NCI-H748 (cell line): Measurements from ENCODE around the gene PAK5.
A peak's percentile ranks its signal among the peaks of the same experiment; 100 is the strongest.

Experiments
- DNase-seq: peaks from one replicate; lab custom pipeline; 2025; ENCODE audit not compliant: unreplicated experiment; lab: John Stamatoyannopoulos, UW

Gene PAK5

GRCh38 chr20:9792674-9793073 lies 46.2 kb downstream of the PAK5 start:
- no peak for DNase-seq

DNA sequence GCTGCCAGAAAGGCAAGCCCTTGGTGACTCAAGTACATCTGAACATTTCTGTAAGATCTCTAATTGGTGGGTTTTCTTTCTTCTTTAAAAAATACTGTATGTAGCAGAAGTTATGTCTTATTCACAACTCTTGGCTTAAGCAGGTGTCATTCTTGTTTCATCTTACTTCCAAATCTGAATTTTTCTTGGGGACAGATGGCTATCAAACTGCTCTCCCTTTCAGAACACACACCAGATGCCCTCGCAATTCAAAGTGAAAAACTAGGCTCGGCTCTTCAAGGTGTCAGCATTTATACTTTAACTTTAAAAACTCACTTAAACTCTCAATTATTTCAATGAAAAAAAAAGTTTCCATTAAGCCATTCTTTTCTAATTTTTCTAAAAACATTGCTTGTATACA lies 49.7 kb downstream of the PAK5 start:
- DNase-seq: no peak

- DNase-seq: no peak
Measured at GRCh38 chr20:9775176-9775575, 63.7 kb downstream of the PAK5 start.

GRCh38 chr20:9769954-9770353 lies 68.9 kb downstream of the PAK5 start:
- no peak for DNase-seq

GRCh38 chr20:9761476-9761875 lies 77.4 kb downstream of the PAK5 start:
- no peak for DNase-seq

DNA sequence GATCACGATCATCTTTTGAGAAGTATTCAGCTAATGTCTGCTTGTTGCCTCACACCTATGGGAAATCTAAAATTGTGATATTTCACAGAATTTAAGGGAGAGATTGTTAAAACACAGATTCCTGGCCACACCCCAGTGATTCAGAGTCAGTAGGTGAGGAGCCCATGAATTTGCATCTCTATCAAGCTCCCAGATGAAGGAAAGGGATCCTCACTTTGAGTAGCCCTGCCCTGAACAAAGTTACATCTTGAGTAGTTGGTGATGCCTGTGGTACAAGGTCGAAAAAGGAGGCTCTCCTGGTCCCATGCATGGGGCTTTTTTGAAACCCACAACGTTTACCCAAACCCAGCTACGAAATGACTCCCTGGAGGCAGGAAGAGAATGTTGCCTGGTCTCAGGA lies 79.5 kb downstream of the PAK5 start:
- DNase-seq: no peak

DNA sequence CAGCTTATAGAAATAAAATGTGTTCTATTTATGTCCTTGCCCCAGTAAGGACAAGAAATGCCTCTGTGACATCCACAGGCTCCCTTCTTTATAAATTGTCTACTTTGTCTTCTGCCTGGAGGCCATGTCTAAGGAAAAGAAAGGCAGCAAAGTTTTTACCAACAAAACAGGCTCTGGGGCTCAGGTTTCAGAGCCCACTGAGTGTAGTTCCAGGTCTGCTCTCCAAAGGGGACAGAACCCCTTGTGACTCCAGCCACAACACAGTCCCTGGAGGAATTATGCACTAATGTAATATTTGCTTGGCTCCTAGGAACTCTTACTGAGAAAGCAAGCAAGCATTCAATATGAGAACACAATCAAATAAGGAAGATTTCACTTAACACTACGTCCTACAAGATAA lies 80.1 kb downstream of the PAK5 start:
- no peak for DNase-seq

- no peak for DNase-seq
Measured at GRCh38 chr20:9756660-9757059, 82.2 kb downstream of the PAK5 start.

GRCh38 chr20:9755301-9755700 lies 83.6 kb downstream of the PAK5 start:
- no peak for DNase-seq

DNA sequence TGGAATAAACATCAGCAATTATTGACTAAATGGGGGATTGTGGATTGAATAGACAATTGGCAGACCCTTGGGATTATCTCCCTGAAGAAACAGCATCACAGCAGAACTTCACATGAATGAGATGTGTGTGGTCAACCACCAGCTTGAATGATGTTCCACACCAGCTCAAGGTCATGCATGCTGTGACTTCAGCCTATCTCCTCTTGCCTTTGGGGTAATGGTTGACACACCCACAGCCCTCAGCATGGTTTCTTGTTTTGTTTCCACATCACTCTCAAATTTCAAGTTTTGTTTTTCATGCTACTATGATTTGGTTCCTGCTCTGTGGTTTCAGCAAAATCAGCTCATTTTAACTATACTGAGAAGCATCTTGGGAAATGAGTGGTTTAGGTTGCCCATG lies 94.3 kb downstream of the PAK5 start:
- peak; percentile 28 for DNase-seq

DNA sequence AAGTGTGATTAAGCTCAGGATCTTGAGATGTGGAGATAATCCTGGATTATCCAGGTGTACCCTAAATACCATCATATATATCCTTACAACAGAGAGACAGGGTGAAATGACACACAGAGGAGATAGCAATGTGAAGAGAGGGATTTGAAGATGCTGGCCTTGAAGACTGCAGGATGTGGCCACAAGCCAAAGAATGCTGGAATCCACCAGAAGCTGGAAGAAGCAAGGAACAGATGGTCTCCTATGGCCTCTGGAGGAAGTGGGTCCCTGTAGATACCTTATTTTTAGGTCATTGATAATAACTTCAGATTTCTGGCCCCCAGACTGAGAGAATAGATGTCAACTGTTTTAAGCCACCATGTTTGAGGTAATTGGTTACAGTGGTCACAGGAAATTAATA lies 95.0 kb downstream of the PAK5 start:
- DNase-seq: no peak

DNA sequence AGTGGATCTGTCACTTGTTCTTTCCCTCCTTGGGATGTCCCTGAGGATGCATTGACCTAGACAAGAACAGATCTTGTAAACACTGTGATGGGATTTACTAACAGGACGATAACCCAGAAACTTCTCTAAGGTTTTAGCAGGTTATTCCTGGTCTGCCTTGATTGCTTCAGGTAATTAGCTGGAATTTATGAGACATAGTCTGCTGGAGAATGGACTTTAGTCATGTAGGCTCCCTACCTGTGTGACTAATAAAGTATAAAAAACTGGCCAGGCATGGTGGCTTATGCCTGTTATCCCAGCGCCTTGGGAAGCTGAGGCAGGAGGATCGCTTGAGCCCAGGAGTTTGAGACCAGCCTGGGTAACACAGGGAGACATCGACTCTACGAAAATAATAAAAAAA lies 96.1 kb downstream of the PAK5 start:
- DNase-seq: no peak

- no peak for DNase-seq
Measured at GRCh38 chr20:9741996-9742395, 96.9 kb downstream of the PAK5 start.

DNA sequence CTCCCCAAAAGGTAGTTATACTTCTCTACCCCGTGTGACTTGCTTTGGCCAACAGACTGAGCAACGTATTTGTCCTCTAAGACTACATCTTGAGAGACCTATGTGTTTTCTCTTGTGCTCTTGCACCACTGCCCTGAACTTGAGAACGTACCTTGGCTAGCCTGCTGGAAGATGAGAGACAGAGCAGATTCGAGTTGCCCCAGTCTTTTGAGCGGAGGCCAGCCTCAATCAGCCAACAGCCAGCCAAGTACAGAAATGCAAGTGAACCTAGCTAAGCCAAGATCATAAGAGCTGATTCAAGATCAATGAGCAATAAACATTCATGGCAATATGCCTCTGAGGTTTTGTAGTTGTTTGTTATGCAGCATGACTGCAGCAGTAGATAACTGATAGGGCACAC lies 98.4 kb downstream of the PAK5 start:
- no peak for DNase-seq

DNA sequence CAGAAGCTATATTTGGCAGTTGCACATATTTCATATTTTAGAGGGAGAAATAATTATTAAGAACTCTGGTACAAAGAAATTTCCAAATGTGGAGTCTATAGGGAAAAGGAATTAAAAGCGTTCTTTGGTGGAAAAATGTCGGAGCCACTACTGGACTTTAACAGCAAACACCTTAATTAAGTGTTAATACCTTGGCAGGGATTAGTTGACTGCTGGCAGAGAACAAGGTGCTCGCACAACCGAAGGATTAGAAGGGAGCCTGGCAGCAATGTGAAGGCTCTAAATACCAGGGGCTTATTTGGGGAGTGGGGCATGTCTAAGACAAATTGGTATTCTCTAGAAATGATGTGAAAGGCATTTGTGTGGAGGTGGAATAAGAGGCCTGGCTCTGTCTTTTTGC lies 98.9 kb downstream of the PAK5 start:
- DNase-seq: no peak

- no peak for DNase-seq
Measured at GRCh38 chr20:9736373-9736772, 102.5 kb downstream of the PAK5 start.

DNA sequence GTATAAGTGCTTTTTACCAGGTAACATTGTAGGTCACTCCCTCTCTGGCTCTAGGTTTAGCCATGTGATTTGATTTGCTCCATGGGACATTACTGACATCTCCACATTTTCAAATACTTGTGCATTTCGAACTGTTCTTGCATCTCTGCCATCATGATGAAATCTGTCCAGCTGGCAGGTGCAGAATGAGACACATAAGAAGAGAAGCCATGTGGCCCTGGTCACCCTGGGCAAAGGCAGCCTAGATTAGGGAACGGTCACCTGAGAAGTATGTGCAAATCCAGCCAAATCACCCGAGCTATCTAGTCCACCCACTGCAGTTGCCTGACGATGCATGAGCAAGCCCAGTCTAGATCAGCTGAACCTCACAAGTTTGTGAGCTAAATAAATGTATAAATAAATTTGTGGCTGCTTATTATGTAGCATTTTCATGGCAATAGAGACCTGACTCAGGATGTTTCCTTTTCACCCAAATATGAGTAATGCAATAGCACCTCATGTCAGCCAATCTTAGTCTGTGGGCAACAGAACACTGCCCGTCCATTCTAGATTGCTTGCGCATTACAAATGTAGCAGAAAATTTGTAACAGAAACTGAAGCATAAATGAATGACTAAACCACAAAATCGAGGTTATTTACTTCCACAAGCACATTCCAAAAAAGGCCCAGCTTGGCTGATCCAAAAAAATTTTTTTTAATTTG lies 115.2 kb downstream of the PAK5 start:
- no peak for DNase-seq

DNA sequence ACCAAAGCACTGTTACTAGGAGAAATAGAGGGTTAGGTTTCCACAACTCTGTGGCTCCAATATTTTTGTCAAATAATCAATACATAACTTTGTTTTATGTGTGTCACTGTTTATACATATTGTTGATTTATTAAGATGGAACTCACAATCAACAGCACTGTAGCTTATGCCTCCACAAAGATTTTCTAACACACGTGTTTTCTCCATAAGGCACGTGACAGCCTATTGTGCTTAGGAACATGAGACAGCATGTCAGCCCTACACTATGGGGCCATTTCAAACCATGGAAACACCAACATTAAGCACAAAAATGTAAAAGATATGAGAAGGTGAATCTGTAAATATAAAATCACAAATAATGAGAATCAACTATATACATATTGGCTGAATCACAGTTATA lies 127.0 kb downstream of the PAK5 start:
- DNase-seq: no peak

DNA sequence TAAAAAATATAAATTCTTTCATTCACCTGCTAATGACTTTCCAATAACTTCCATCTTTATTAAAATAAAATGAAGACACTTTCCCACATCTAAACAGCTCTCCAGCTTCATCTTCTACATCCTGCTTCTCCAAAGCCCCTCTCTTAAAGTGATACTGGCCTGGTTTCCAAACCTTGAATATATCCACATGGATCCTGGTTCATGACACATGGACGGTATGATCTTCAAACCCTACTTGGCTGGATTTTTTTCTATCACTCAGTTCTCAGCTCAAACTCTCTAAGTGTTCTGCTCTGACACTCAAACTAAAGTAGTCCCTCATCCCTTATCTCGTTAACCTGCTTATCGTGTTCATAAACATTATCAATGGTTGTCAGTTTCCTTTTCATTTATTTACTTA lies 128.2 kb downstream of the PAK5 start:
- DNase-seq: no peak

DNA sequence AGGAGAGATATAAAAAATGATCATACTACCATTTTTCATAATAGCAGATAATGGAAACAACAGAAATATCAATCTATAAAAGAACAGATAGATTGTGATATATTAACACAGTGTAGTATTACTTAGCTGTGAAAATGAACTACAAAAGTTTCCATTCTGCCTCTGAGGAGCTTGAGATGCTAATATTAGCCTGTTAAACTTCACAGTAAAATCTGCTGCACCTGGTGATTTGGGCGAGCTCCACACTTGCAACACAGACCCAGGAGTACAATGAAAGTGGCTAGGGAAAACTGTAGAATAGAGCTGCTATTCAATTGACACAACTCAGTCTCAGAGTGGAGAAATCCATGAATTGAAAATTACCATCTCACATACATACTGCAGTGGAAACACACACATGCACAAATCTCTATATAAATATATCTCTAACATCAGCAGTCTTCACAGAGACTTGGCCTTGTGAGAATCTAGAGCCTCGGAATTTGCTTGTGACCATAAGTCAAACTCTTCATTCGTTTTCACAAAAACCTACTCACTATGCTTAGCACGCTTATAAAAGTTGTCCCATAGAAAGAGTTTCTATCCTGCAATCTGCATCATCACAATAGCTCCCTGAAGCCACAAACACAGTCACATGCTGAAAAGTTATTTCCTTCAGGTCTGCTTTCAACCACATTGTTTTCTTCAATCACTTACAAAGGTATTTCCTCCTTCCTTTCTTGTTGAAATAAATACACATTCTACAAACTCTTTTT lies 133.0 kb downstream of the PAK5 start:
- no peak for DNase-seq

DNA sequence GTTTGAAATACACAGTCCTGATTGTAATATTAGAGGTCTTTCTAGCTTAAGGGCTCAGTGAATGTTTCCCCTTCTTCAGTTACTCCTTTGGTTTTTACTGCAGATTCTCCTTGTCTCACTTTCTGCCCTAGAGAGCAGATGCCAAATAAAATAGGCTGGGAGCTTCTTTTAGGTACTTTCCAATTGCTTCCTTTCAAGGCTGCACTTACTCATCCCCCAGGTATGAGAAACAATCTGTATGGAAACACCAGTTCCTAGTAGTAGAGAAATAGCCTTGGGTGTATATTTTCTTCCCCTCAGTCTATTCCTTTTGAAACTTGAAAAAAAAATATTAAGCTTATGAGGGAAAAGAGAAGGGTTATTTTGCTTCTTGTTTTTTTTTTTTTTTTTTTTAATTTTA lies 139.7 kb downstream of the PAK5 start:
- no peak for DNase-seq

- peak; percentile 88 for DNase-seq
Measured at GRCh38 chr20:9689041-9689440, 149.8 kb downstream of the PAK5 start.

DNA sequence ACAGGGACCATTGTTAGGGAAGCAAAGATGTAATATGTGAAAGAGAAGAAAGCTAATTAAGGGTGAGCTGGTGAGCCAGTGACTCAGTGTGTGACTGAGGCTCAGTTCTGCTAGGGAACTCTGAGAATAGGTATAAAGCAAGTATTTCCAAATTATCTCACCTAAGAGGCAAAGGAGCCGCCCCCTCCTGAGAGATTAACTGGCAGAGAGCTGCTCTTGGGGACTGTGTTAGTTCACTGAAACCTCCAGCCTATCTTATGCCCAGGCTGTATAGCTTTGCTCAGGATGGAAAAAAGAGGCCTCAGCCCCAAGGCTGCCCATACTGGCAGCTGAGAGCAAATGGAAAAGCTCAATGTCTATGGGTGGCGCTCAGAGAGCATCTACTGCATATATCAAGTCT lies 152.0 kb downstream of the PAK5 start:
- no peak for DNase-seq
